Activated CD8-positive, alpha-beta memory T cell treated with anti-CD3 and anti-CD28 coated beads, Interleukin-2, amount 50 U/mL, for 48 hours (primary cell): ENCODE results near the gene MACO1.
"Not testable (repeated sequence)": the region's sequence is repeated elsewhere in the genome, so short reads cannot be mapped to it uniquely, and the experiment has no call there.

Experiments used
- DNase-seq: peaks from one replicate; pipeline ENCODE4 v3.0.0-alpha.2; 2020

Gene MACO1

GRCh38 chr1:25458541-25459298 lies 28.0 kb downstream of the MACO1 start:
- no peak for DNase-seq

- DNase-seq = no peak
Observed at GRCh38 chr1:25460020-25460419, 29.3 kb downstream of the MACO1 start.

GRCh38 chr1:25460816-25461215 lies 30.1 kb downstream of the MACO1 start:
- not testable (repeated sequence) for DNase-seq

- DNase-seq = no peak
Observed at GRCh38 chr1:25461849-25462248, 31.2 kb downstream of the MACO1 start.

GRCh38 chr1:25462732-25463131 lies 32.0 kb downstream of the MACO1 start:
- no peak for DNase-seq

GRCh38 chr1:25467193-25467592 lies 36.5 kb downstream of the MACO1 start:
- no peak for DNase-seq

GRCh38 chr1:25467616-25468015 lies 36.9 kb downstream of the MACO1 start:
- no peak for DNase-seq

GRCh38 chr1:25468033-25468432 lies 37.3 kb downstream of the MACO1 start:
- DNase-seq = no peak

GRCh38 chr1:25469177-25469576 lies 38.5 kb downstream of the MACO1 start:
- DNase-seq = no peak

- no peak for DNase-seq
Observed at GRCh38 chr1:25472471-25472870, 41.8 kb downstream of the MACO1 start.

- no peak for DNase-seq
Observed at GRCh38 chr1:25473653-25474225, 43.0 kb downstream of the MACO1 start.

GRCh38 chr1:25474439-25475047 lies 43.8 kb downstream of the MACO1 start:
- DNase-seq = no peak

GRCh38 chr1:25476186-25477097 lies 45.7 kb downstream of the MACO1 start:
- DNase-seq = no peak

- no peak for DNase-seq
Observed at GRCh38 chr1:25477448-25478034, 46.8 kb downstream of the MACO1 start.

- no peak for DNase-seq
Observed at GRCh38 chr1:25478633-25479032, 47.9 kb downstream of the MACO1 start.

GRCh38 chr1:25481625-25482024 lies 50.9 kb downstream of the MACO1 start:
- no peak for DNase-seq

GRCh38 chr1:25482211-25482610 lies 51.5 kb downstream of the MACO1 start:
- no peak for DNase-seq

GRCh38 chr1:25484096-25484495 lies 53.4 kb downstream of the MACO1 start:
- DNase-seq = no peak

- DNase-seq = no peak
Observed at GRCh38 chr1:25484533-25484932, 53.8 kb downstream of the MACO1 start.

GRCh38 chr1:25485536-25486411 lies 55.1 kb downstream of the MACO1 start:
- no peak for DNase-seq

- no peak for DNase-seq
Observed at GRCh38 chr1:25486602-25487001, 55.9 kb downstream of the MACO1 start.

- DNase-seq = no peak
Observed at GRCh38 chr1:25487628-25488027, 56.9 kb downstream of the MACO1 start.
